ENCODE results near the gene TRMT5. TPM values are rescaled to one million over a fixed set of nuclear protein-coding genes. Genes with fewer than 3 reads are reported as not detected.

Gene TRMT5
- total RNA-seq, 1 experiment from 2014 or later: 24.9 TPM

- no peak overlapping the region for H3K27ac ChIP-seq (ENCODE audit: insufficient read length, low read depth, low read length)
- H2BK120ac ChIP-seq (ENCODE audit: low read depth, low read length, poor library complexity, severe bottlenecking): no peak overlapping the region
- H3K23ac ChIP-seq (ENCODE audit: insufficient read length, low read depth, low read length): no peak overlapping the region
- H2BK5ac ChIP-seq (ENCODE audit: insufficient read length, low read length): no peak overlapping the region
- no peaks in the 10 kb centered on the region for H3K4me1 ChIP-seq (ENCODE audit: insufficient read depth, low read length)
- no peak overlapping the region for H3T11ph ChIP-seq (ENCODE audit: low read length)
- no peaks in the 10 kb centered on the region; the same call in 1 of the 2 replicates for H3K27me3 Mint-ChIP-seq (ENCODE audit: low read depth)
- H4K20me1 ChIP-seq (ENCODE audit: control insufficient read depth, insufficient read depth, insufficient read length): no peaks in the 10 kb centered on the region
- H3K4me3 Mint-ChIP-seq: no peak overlapping the region
- no peak overlapping the region for H3K4me2 ChIP-seq (ENCODE audit: insufficient read depth, insufficient read length, low read length)
- H3K79me1 ChIP-seq (ENCODE audit: insufficient read depth, low read depth, low read length, poor library complexity, severe bottlenecking): no peaks in the 10 kb centered on the region
- no peak overlapping the region for H3K27ac Mint-ChIP-seq
- H3K9ac ChIP-seq (ENCODE audit: extremely low read depth, insufficient read length, low read length): no peak overlapping the region
- no peak overlapping the region for H3K56ac ChIP-seq (ENCODE audit: insufficient read length, low read depth, low read length)
- H3K4ac ChIP-seq (ENCODE audit: low read depth, low read length): no peak overlapping the region
- H4K5ac ChIP-seq (ENCODE audit: insufficient read length, low read depth, low read length): no peak overlapping the region
- peaks cover 9 to 14% (median 10%) of the 10 kb centered on the region in 3 experiments; a peak in 5 of 7 replicates for H3K36me3 Mint-ChIP-seq (ENCODE audit: insufficient read depth in 1 of 3, low read depth in 3 of 3)
- H2BK12ac ChIP-seq (ENCODE audit: insufficient read length, low read depth, low read length): no peak overlapping the region
- no peaks in the 10 kb centered on the region for H3K23me2 ChIP-seq (ENCODE audit: insufficient read length, low read depth, low read length, poor library complexity, severe bottlenecking)
- no peaks in the 10 kb centered on the region for H3K79me2 ChIP-seq (ENCODE audit: insufficient read depth, low read length)
- H2BK15ac ChIP-seq (ENCODE audit: low read depth, low read length): no peak overlapping the region
- no peak overlapping the region for H2AFZ ChIP-seq (ENCODE audit: low read length)
- H3K9me3 ChIP-seq (ENCODE audit: control insufficient read depth, low read depth, low read length): no peaks in the 10 kb centered on the region
- no peak for DNase-seq
- no peak overlapping the region for H2BK20ac ChIP-seq (ENCODE audit: low read depth, low read length, poor library complexity, severe bottlenecking)
- H3K14ac ChIP-seq (ENCODE audit: insufficient read depth, low read length): no peak overlapping the region
- no peak overlapping the region for H4K91ac ChIP-seq (ENCODE audit: insufficient read length, low read depth, low read length)
- H3K27me3 ChIP-seq (ENCODE audit: insufficient read depth, low read length): no peaks in the 10 kb centered on the region
- no peak for TF ChIP-seq CTCF (conservative IDR thresholded peaks at IDR 0.05)
- WGBS (ENCODE audit: extremely low coverage, insufficient read length, low lambda C conversion rate): no CpG with 5 or more reads among the region's 9 CpGs
- peaks cover 0 to 2% of the 10 kb centered on the region in 2 experiments; a peak in 3 of 5 replicates for H3K9me3 Mint-ChIP-seq
- H3K18ac ChIP-seq (ENCODE audit: insufficient read length, low read depth, low read length): no peak overlapping the region
- H2AK5ac ChIP-seq (ENCODE audit: insufficient read length, low read length): no peak overlapping the region
- H3K4me1 Mint-ChIP-seq: no peaks in the 10 kb centered on the region
- H4K8ac ChIP-seq (replicated peaks; ENCODE audit: insufficient read length, low read depth, low read length): no peak overlapping the region
Observed at GRCh38 chr14:60998617-60999016, 17.7 kb upstream of the TRMT5 start.
